ENCODE data around the gene KRTAP21-3.
"Not testable (repeated sequence)": the region's sequence is repeated elsewhere in the genome, so short reads cannot be mapped to it uniquely, and the experiment has no call there.

GRCh38 chr21:30755328-30755727 is 36.8 kb upstream of the KRTAP21-3 start, which contains the start of gene KRTAP21-1:
- TF ChIP-seq DPF2 (IDR thresholded peaks at IDR 0.05); HDAC6 (IDR thresholded peaks at IDR 0.05; ENCODE audit: unreplicated experiment); ATF2 (IDR thresholded peaks at IDR 0.05; ENCODE audit: low read length); POLR2AphosphoS5 (IDR thresholded peaks at IDR 0.05; ENCODE audit: low read length); CTCF (IDR thresholded peaks at IDR 0.05 in 2 of 3, conservative IDR thresholded peaks at IDR 0.05 in 1 of 3; ENCODE audit: control insufficient read depth in 2 of 3, extremely low read depth in 1 of 3, insufficient read depth in 1 of 3, low read depth in 3 of 3, low read length in 3 of 3); RAD21 (IDR thresholded peaks at IDR 0.05; ENCODE audit: insufficient read depth, low read depth, low read length); SMAD5 (IDR thresholded peaks at IDR 0.05; ENCODE audit: low read depth); CEBPB (IDR thresholded peaks at IDR 0.05; ENCODE audit: borderline replicate concordance in 1 of 2, low read depth in 2 of 2, low read length in 2 of 2); CHD4 (IDR thresholded peaks at IDR 0.05); IKZF1 (conservative IDR thresholded peaks at IDR 0.05); NRF1 (conservative IDR thresholded peaks at IDR 0.05; ENCODE audit: low read depth, low read length): not testable (repeated sequence)

All from GM12878 (cell line).